Esophagus muscularis mucosa (tissue), 4 donors: Measurements from ENCODE around the gene AIG1.

Source experiments
- CTCF ChIP-seq, 3 experiments: fragments of 200-600 bp in 2 of 3; fragments of 450-650 bp in 1 of 3; sonication (generic) in 2 of 3; IDR thresholded peaks; one replicate each; pipeline ENCODE4 v1.5.1; 2017 to 2019; ENCODE audit warnings: antibody characterized with exemption in 3 of 3, mild to moderate bottlenecking in 2 of 3, moderate library complexity in 1 of 3
- EP300 ChIP-seq: sonication (generic); formaldehyde crosslinking; IDR thresholded peaks from one replicate; pipeline ENCODE4 v1.6.1; 2017; ENCODE audit warnings: antibody characterized with exemption
- POLR2A ChIP-seq: fragments of 450-650 bp; IDR thresholded peaks from one replicate; pipeline ENCODE4 v1.6.1; 2017; ENCODE audit warnings: antibody characterized with exemption, moderate library complexity, mild to moderate bottlenecking, low read depth

- TF ChIP-seq CTCF (IDR thresholded peaks at IDR 0.05) = no peak
- TF ChIP-seq EP300 = no peak
- no peak for TF ChIP-seq POLR2A
Measured at GRCh38 chr6:143376375-143376774, 315.7 kb downstream of the AIG1 start.
